ENCODE data around the gene RBBP8NL. TPM values are rescaled to one million over a fixed set of nuclear protein-coding genes. Genes with fewer than 3 reads are reported as not detected.
A peak's percentile ranks its signal among the peaks of the same experiment; 100 is the strongest.

RBBP8NL gene
- 0.10 TPM for total RNA-seq (ENCODE audit: unreplicated experiment)
- long read RNA-seq: 0 reads

GRCh38 chr20:62427172-62428001 is at the start of gene RBBP8NL:
TSS of gene RBBP8NL (minus strand) at chr20:62427539. CDS start at chr20:62419647, 7,892 bp downstream.
- TF ChIP-seq CTCF (IDR thresholded peaks at IDR 0.05; ENCODE audit: unreplicated experiment): no peak
- no peak for DNase-seq (ENCODE audit: low spot score)
- Mint-ChIP-seq H3K9me3 (ENCODE audit: unreplicated experiment) (no peaks in the 10 kb centered on the region), H3K4me1 (ENCODE audit: unreplicated experiment) (peaks cover 2% of the 10 kb centered on the region), H3K4me3 (ENCODE audit: unreplicated experiment) (no peak within 1 kb of the TSS), H3K36me3 (ENCODE audit: low read depth, unreplicated experiment) (no peaks in the 10 kb centered on the region), H3K27me3 (ENCODE audit: unreplicated experiment) (peaks cover 13% of the 10 kb centered on the region), H3K27ac (ENCODE audit: unreplicated experiment) (no peak within 1 kb of the TSS)

GRCh38 chr20:62476056-62476838 is 48.9 kb upstream of the RBBP8NL start:
- Mint-ChIP-seq H3K27me3 (ENCODE audit: unreplicated experiment) (peaks cover 20% of the 10 kb centered on the region), H3K36me3 (ENCODE audit: low read depth, unreplicated experiment) (peaks cover 5% of the 10 kb centered on the region), H3K4me3 (ENCODE audit: unreplicated experiment) (no peak overlapping the region), H3K9me3 (ENCODE audit: unreplicated experiment) (no peaks in the 10 kb centered on the region), H3K4me1 (ENCODE audit: unreplicated experiment) (no peaks in the 10 kb centered on the region), H3K27ac (ENCODE audit: unreplicated experiment) (no peak overlapping the region)
- peak; percentile 29 for DNase-seq (ENCODE audit: low spot score)
- no peak for TF ChIP-seq CTCF (IDR thresholded peaks at IDR 0.05; ENCODE audit: unreplicated experiment)

GRCh38 chr20:62475772-62476055 is 48.4 kb upstream of the RBBP8NL start, which contains the start of gene GATA5:
TSS of gene GATA5 (minus strand) at chr20:62475995. CDS start at chr20:62475521, 474 bp downstream.
- Mint-ChIP-seq H3K4me1 (ENCODE audit: unreplicated experiment) (no peaks in the 10 kb centered on the region), H3K4me3 (ENCODE audit: unreplicated experiment) (peak within 1 kb of the TSS; percentile 59), H3K27me3 (ENCODE audit: unreplicated experiment) (peaks cover 20% of the 10 kb centered on the region), H3K27ac (ENCODE audit: unreplicated experiment) (no peak within 1 kb of the TSS), H3K9me3 (ENCODE audit: unreplicated experiment) (no peaks in the 10 kb centered on the region), H3K36me3 (ENCODE audit: low read depth, unreplicated experiment) (peaks cover 5% of the 10 kb centered on the region)
- TF ChIP-seq CTCF (IDR thresholded peaks at IDR 0.05; ENCODE audit: unreplicated experiment): no peak
- no peak for DNase-seq (ENCODE audit: low spot score)

GRCh38 chr20:62475027-62475771 is 47.9 kb upstream of the RBBP8NL start:
- no peaks in the 10 kb centered on the region for H3K4me1 Mint-ChIP-seq (ENCODE audit: unreplicated experiment)
- TF ChIP-seq CTCF (IDR thresholded peaks at IDR 0.05; ENCODE audit: unreplicated experiment): no peak
- peaks cover 18% of the 10 kb centered on the region for H3K27me3 Mint-ChIP-seq (ENCODE audit: unreplicated experiment)
- no peaks in the 10 kb centered on the region for H3K9me3 Mint-ChIP-seq (ENCODE audit: unreplicated experiment)
- H3K36me3 Mint-ChIP-seq (ENCODE audit: low read depth, unreplicated experiment): peaks cover 5% of the 10 kb centered on the region
- H3K4me3 Mint-ChIP-seq (ENCODE audit: unreplicated experiment): no peak overlapping the region
- no peak for DNase-seq (ENCODE audit: low spot score)
- no peak overlapping the region for H3K27ac Mint-ChIP-seq (ENCODE audit: unreplicated experiment)

Measured in endothelial cell (in vitro differentiated cells).